ENCODE data around the gene EIF3F. TPM values are rescaled to one million over a fixed set of nuclear protein-coding genes. Genes with fewer than 3 reads are reported as not detected.

Gene EIF3F
- total and polyA plus RNA-seq, 9 of the 15 experiments (the other 6 are each of a cell fraction or from before 2014, with no cell fraction given) = 50.1 to 259 (median 135) TPM

GRCh38 chr11:7986768-7987559 is at the start of gene EIF3F (continued):
- no peak for TF ChIP-seq CEBPZ (IDR thresholded peaks at IDR 0.05; ENCODE audit: borderline replicate concordance, low read depth, low read length)
- TF ChIP-seq KDM1A (IDR thresholded peaks at IDR 0.05) = peak in 1 of 2 experiments; percentile 50; a peak in 1 of 4 replicates
- no peak for TF ChIP-seq ZNF212 (CRISPR knock-in tag; IDR thresholded peaks at IDR 0.05)
- TF ChIP-seq FOXP1 (CRISPR knock-in tag; IDR thresholded peaks at IDR 0.05) = no peak
- no peak for TF ChIP-seq KLF1 (tag; IDR thresholded peaks at IDR 0.05)
- TF ChIP-seq SMAD3 (CRISPR knock-in tag; conservative IDR thresholded peaks at IDR 0.05) = 0 out of 2 replicates have a peak, but pooled peaks have one; percentile 29
- no peak for TF ChIP-seq TAF7 (tag; IDR thresholded peaks at IDR 0.05)
- TF ChIP-seq MCM3 (IDR thresholded peaks at IDR 0.05) = no peak
- TF ChIP-seq ZNF395 (CRISPR knock-in tag; IDR thresholded peaks at IDR 0.05) = peak; percentile 100
- TF ChIP-seq NR4A1 (CRISPR knock-in tag; IDR thresholded peaks at IDR 0.05) = no peak
- 0 out of 2 replicates have a peak, but pooled peaks have one; percentile 7 for TF ChIP-seq NR4A1 (tag; IDR thresholded peaks at IDR 0.05)
- TF ChIP-seq ZNF280B (CRISPR knock-in tag; IDR thresholded peaks at IDR 0.05) = no peak
- TF ChIP-seq ZNF518B (CRISPR knock-in tag; IDR thresholded peaks at IDR 0.05) = no peak
- no peak for TF ChIP-seq CEBPB (tag; IDR thresholded peaks at IDR 0.05)
- no peak for TF ChIP-seq BDP1 (IDR thresholded peaks at IDR 0.05; ENCODE audit: insufficient read depth, insufficient read length)
- peak; percentile 73 for TF ChIP-seq ZFX (CRISPR knock-in tag; IDR thresholded peaks at IDR 0.05)
- peak; percentile 80 for TF ChIP-seq MYBL2 (IDR thresholded peaks at IDR 0.05; ENCODE audit: low read depth)
- TF ChIP-seq MYBL2 (CRISPR knock-in tag; IDR thresholded peaks at IDR 0.05; ENCODE audit: borderline replicate concordance) = no peak
- no peak for TF ChIP-seq ZNF143 (CRISPR knock-in tag; IDR thresholded peaks at IDR 0.05)

Data from K562 (cell line).